Measurements from ENCODE around the gene TSHZ2.

DNA sequence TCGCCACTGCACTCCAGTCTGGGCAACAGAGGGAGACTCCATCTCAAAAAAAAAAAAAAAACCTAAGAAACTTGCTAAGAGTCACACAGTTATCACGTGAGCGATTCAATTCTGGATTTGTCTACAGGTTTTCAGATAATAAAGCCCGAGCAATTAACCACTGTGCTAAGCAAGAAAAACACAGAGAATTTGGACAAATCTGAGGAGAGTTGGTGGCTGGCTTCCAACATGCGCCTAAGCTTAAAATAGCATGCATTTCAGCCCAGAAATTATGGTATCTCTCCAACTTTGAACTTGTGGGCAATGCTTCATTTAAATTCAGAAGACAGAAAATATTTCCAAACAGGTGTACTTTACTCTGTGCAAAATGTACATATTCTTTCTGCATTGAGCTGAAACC lies 232.9 kb downstream of the TSHZ2 start:
- TF ChIP-seq, protein P1, sequence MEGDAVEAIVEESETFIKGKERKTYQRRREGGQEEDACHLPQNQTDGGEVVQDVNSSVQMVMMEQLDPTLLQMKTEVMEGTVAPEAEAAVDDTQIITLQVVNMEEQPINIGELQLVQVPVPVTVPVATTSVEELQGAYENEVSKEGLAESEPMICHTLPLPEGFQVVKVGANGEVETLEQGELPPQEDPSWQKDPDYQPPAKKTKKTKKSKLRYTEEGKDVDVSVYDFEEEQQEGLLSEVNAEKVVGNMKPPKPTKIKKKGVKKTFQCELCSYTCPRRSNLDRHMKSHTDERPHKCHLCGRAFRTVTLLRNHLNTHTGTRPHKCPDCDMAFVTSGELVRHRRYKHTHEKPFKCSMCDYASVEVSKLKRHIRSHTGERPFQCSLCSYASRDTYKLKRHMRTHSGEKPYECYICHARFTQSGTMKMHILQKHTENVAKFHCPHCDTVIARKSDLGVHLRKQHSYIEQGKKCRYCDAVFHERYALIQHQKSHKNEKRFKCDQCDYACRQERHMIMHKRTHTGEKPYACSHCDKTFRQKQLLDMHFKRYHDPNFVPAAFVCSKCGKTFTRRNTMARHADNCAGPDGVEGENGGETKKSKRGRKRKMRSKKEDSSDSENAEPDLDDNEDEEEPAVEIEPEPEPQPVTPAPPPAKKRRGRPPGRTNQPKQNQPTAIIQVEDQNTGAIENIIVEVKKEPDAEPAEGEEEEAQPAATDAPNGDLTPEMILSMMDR (IDR thresholded peaks at IDR 0.05; ENCODE audit: insufficient read depth, low read depth, low read length), result no peak
- TF ChIP-seq EZH2 (IDR thresholded peaks at IDR 0.05; ENCODE audit: insufficient read depth, low read length), result no peak

Data from astrocyte (in vitro differentiated cells and primary cell).